GM19438 (cell line): ENCODE measurements around the gene SLC26A2.
"Not testable (repeated sequence)": the region's sequence is repeated elsewhere in the genome, so short reads cannot be mapped to it uniquely, and the experiment has no call there.

ENCODE experiments used
- ATAC-seq: cut with Tn5 transposase; IDR thresholded peaks from one replicate; pipeline ENCODE4 v1.9.1; 2021; ENCODE audit warnings: low read depth; ENCODE audit not compliant: unreplicated experiment

SLC26A2 gene

DNA sequence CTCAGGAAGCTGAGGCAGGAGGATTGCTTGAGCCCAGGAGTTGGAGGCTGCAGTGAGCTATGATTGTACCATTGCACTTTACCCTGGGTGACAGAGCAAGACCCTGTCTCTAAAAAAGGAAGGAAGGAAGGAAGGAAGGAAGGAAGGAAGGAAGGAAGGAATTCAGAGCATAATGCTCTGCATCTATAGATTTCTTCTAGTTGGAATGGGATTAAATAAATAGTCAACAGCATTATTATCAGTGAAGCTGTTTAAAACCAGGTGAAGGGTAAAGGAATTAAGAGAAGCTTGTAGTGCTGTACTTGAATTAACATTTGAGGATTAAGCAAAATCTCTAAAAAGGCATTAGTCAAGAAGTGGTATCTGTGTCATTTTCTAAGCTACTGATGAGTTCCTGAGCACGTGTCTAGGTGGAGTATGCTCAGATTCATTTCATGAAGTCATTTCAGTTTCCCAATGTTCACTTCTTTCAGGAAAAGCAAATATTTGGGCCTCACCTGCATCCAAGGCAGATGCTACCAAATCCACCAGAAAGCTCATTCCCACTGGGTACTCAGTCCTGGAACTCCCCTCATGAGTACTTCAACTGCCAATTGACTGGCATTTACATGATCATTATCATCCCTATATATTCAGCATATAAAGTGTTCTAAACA is 24.4 kb upstream of the SLC26A2 start:
- ATAC-seq: no peak

DNA sequence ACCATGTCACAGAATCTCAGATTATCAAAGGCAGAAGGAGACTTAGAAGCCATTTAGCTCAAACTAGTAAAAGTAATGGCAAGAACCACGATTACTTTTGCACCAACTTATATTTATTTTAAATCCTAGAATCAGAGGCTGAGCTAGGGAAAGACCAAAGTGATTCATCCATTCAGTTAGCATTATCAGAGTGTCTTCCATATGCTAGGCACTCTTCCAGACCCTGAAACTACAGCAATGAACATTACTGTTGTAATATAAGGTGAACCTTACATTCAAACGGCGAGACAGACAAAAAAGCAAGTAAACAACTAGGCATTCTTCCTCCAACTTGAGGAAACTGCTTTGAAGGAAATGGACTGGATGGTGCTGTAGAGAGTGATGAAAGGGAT is 23.9 kb upstream of the SLC26A2 start:
- ATAC-seq: no peak

DNA sequence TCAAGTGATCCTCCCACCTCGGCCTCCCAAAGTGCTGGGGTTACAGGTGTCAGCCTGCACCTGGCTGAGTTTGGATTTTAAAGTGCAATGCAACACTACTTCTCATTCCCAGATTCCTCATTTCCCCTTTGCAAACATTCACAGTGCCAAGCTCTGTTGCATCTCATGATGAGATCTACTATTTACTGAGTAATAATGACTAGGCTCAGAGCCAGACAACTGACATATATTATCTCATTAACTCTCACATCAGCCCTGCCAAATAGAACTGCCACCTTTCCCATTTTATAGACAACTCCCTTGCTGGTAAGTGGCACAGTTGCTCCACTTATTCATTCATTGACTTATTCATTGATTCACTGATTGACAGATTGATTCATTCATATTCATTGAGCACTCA is 22.9 kb upstream of the SLC26A2 start:
- ATAC-seq: no peak

DNA sequence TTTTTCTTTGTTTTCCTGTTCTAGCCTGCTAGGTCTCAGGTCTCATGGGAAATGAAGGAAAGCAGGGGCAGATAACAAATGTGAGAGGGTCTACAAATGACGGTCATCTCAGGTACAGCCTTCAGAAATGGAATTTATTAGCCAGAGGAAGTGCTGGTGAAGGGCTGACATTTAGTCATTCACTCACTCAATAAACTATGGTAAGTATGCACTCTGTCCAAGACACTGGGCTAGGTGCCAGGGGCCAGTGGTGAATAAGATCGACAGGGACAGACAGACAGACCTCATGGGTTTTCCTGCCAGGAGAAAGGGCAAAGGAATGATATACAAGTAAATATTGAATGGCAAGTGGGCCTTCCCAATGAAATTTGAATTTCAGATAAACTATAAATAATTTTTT is 22.3 kb upstream of the SLC26A2 start:
- no peak for ATAC-seq

DNA sequence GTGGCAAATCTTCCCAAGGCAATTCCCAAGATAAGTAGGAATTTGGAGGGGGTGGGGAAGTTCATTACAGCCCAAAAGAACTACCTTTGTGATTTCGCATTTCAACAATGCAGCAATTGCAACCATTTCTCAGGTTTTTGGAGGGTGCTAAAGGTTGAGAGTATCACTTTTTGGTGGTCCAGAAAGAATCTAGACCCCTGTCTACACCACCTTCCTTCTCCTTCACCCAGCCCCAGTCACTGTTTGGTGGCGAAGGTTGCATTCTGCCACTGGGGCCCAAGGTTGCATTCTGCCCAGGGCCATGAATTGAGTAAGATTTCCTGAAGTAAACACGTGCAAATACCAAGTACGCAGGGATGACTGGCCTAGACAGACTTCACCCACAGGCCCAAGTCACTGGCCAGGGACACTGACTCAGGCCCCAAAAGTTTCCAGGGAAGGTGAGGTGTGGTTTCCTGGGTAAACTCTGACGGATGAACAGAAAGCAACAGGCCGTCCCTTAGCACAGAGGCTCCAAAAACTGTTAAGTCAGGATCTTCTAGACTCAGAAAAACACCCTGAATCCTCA is 21.7 kb upstream of the SLC26A2 start:
- ATAC-seq: no peak

DNA sequence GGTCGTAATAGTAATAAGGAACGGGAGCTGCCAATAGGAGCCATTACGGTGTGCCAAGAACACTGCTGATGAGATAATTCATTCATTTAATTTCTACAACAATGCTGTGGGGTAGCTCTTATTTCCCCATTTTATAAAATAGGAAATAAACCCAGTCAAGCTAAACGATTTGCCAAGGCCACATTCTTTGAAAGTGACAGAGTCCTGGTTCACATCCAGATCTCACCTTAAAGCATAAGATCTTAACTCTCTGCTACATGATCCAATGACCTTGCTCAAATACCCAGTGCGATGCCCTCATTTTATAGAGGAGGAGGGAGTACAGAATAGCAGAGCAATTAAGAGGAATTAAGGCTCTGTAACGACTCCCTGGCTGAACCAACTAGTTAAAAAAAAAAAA is 21.0 kb upstream of the SLC26A2 start:
- no peak for ATAC-seq

DNA sequence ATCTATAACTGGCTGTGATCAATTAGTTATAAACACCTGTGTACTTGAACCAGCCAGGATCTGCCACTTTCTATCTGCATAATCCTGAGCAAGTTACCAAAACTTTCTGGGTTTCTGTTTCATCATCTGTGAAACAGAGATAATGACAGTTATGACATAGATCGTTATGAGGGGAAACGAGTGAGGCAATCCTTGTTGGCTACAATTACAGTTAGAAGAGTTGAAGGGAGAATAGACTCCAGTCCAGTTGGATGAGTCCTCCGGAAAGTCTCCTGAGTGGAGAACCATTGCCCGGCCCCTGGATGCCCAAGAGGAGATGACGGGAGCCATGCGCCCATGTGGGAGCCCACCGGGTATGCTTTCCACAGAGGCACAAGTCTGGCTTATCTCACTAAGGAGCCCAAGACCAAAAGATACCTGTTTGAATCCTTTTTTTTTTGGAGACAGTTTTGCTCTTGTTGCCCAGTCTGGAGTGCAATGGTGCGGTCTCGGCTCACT is 20.4 kb upstream of the SLC26A2 start:
- ATAC-seq: peak; percentile 70

DNA sequence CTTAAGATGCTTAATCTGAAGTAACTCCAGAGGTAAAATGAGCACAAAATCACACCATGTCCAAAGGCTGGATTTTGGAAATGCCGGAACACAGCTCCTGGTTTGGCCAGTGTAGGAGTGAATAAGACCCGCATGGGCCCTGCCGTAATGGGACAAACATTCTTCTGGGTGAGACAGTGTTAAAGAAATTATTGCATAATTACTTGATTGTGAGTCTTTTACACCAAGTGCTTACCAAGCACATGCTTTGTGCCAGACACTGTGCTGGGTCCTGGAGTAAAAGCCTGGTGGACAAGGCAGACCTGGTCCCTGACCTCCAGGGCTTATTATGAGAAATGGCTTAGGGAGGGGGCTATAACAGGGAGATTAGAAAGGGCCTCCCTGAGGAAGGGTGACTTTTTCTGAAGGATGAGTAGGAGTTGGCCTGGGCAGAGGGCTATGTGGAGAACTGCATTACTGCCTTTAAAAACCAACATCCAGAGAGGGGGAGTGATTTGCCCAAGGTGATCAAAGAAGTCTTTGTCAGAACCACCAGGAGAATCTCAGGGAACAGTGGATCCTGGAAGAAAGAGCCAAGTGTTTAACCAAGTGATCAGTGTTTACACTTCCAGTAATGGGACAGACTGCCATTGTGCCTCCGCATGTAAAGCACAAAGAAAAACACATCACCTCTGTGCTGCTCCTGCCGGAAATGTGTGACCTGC is 19.5 kb upstream of the SLC26A2 start:
- ATAC-seq: no peak

DNA sequence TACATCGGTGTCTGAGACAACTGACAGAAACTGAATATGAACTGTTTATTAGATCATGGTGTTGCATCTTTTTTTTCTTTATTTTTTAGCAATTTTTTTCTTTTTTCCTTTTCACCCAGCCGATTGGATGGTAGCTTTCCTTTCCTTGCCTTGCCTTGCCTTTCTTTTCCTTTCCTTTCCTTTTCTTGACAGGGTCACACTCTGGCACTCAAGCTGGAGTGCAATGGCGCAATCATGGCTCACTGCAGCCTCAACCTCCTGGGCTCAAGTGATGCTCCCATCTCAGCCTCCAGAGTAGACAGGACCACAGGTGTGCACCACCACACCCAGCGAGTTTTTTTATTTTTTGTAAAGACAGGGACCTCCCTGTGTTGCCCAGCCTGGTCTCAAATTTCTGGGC is 18.8 kb upstream of the SLC26A2 start:
- ATAC-seq: no peak

DNA sequence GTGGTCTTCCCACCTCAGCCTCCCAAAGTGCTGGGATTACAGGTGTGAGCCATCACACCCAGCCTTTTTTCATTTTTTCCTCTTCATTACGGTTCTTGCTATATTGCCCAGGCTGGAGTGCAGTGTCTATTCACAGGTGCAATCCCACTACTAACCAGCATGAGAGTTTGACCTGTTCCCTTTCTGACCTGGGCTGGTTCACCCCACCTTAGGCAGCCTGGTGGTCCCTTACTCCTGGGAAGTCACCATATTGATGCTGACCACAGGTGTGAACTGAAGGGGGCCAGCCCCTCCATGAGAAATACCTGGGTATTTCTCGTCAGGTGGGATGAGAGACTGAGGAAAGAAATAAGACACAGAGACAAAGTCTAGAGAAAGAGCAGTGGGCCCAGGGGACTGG is 18.4 kb upstream of the SLC26A2 start:
- ATAC-seq: no peak

DNA sequence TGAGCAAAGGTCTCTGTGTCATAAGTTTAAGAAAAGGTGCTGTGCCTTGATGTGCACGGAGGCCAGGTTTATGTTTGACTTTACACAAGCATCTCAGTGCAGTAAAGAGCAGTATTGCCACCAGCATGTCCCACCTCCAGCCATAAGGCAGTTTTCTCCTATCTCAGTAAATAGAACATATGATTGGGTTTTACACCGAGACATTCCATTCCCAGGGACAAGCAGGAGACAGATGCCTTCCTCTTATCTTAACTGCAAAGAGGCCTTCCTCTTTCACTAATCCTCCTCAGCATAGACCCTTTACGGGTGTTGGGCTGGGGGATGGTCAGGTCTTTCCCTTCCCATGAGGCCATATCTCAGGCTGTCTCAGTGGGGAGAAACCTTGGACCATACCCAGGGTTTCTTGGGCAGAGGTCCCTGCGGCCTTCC is 17.8 kb upstream of the SLC26A2 start:
- not testable (repeated sequence) for ATAC-seq

DNA sequence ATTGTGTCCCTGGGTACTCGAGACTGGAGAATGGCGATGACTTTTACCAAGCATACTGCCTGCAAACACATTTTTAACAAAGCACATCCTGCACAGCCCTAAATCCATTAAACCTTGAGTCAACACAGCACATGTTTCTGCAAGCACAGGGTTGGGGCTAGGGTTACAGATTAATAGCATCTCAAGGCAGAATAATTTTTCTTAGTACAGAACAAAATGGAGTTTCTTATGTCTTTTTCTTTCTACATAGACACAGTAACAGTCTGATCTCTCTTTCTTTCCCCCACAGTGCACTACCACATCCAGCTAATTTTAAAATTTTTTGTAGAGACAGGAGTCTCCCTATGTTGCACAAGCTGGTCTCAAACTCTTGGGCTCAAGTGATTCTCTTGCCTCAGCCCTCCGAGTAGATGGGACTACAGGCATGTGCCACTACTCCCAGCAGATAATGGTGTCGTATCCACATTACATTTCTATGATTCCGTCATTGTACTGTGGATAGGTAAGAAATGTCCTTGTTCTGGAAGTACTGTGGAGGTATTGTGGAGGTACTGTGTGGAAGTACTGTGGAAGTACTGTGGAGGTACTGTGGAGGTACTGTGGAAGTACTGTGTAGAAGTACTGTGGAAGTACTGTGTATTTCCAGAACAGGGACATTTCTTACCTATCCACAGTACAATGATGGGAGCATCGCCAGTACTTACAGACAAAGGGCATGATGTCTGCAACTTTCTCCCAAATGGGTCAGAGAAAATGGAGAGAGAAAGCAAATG is 17.2 kb upstream of the SLC26A2 start:
- not testable (repeated sequence) for ATAC-seq

DNA sequence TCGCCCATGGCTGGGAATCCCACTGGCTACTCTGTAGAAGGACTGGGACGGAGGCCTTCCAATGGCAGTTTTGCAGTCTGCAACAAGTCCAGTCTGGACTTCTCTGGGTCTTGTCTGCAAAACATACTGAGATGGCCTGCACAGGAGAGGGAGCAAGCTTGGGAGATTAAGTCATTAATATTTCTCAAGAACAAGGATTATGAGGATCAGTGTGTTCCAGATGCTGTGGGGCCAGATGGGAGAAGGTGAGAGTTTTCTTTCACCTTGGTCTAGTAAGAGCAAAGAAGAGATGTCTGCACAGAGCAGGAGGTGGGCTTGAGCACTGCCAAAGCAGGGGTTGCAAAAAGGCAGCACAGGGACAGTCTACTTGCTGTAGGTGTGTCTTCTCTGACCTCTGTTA is 15.9 kb upstream of the SLC26A2 start, which contains the start of gene PDE6A:
TSS of gene PDE6A (minus strand) at position 128 of the 400 bp plus-strand sequence. CDS start at position 8, 120 bp downstream.
- no peak for ATAC-seq

DNA sequence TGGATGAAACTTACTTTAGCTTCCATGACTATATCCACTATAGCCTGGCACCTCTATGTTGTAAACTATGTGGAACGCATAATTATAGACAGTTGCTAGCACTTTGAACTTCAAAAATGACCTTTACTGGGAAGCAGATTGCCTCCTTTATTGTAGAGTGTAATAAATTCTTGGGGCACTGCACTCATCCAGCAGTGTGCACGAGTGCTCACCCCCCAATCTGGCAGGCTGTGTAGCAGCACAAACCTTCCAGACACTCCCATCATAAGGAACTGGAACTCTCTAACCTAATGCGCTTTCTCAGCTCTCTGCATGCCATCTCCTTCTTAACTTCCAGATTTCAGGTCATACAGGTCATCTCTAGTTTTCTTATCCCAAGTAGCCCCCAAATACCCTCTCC is 14.4 kb upstream of the SLC26A2 start:
- no peak for ATAC-seq

DNA sequence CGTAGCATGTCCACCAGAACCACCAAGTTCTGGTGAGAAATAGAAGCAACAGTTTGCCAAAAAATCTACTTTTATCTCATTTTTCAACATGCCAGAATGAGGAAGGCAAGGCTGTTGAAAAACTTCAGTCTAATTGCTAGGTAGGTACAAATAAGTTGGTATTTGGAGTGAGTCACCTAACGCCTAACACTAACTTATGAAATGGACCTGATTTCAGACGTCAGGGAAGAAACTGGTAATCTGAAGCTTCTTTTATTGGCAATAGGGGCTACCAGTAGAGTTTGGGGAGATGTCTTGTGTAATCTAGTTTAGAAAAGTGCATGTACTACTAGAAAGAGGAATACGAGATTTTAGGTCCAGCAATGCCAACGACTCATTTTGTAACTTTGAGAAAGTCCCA is 11.6 kb upstream of the SLC26A2 start:
- ATAC-seq: no peak

DNA sequence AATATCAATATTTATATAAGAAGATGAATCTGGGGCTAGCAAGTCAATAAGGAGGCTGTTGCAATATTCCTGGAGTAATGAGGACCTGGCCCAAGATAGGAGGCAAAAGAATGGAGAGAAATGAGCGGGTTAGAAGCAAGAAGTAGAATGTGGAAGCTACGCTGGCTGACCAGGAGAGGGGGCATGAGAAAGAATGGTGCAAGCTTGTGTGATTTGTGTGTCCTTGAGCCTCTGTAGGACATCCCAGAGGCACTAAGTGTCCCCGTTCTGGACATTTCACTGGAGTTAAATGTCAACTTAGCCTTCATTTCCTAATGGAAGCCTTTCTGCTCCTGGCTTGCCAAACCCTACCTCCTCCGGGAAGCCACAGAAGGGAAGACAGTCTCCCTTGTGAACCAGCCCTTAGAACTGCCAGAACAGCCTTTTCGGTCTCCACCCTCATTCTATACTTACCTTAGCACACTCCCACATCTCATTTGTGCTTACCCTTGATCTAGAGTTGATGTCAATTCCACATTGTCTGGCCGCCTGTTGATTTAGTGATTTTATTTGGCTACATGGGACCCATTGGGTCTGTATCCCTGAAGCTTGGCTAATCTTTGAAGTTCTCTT is 9.3 kb upstream of the SLC26A2 start:
- no peak for ATAC-seq

DNA sequence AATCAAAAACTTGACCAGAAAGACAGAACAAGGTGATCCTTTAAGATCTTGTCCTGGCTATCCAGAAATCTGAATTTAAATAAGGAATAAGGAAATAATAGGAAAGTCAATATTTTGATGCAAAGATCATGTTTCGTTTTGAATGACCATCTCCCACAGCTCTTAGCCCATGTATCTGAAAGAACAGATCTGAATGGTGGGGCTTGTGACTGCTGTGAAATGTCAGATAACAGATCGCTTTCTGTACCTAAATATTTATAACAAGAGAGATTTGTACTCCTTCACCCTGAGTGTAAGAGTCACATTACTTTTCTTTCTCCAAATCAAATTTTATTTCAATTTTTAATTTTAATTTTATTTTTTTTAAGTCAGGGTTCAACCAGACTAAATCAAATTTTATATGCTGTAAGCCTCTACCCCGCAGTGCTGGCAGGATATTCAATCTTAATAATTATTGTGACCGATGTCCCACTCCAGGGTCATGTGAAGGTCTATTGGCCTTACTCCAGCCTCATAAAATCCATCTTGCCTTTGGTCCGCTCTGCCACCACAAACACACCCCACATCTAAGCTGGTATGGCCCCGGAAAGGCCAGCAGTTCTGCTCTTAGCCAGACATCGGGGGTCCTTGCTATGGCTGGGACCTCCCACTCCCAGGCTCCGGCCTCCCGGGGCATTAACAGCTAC is 7.0 kb upstream of the SLC26A2 start:
- ATAC-seq: no peak

DNA sequence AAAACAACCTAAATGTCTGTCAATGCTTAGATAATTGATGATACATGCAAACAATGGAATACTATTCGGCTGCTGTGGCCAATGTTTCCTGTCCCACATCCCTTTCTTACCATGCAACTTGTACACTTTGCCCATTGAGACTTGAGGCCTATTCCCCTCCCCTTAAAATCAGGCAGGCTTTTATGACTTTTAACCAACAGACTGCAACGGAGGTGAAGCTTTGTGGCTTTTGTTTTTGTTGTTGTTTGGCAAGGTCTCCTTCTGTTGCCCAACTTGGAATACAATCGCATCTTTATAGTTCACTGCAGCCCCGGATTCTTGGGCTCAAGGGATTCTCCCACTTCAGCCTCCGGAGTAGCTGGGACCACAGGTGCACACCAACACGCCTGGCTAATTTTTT is 5.8 kb upstream of the SLC26A2 start:
- no peak for ATAC-seq

DNA sequence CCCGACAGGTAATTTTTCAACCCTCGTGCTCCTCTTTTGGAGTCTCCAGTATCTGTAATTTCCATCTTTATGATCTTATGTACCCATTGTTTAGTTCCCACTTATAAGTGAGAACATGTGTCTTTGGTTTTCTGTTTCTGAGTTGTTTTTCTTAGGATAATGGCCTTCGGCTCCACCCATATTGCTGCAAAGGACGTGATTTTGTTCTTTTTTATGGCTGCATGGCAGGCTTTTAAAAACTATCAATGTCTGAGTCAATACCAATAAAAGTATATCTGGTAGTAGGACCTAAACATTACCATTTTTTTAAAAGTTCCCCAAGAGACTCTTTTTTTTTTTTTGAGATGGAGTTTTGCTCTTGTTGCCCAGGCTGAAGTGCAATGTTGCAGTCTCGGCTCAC is 3.9 kb upstream of the SLC26A2 start:
- no peak for ATAC-seq

DNA sequence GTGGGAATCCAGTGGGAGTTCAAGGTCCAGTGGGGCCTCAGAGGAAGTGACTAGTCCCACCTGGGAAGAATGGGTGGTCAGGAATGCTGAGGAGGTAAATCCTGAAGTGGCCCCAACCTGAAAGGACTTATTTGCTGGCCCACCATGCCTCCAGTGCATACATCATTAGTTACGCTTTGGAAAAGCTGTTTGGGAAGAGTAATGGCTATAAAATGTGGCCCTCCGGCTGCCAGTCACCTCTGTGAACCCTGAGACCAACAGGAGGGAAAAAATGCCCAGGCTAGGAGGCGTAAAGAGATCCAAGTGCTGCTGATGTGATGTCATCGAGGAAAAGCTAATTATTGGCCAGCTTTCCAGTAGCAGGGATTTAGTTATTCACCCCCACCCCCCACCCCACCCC is 2.7 kb upstream of the SLC26A2 start:
- ATAC-seq: no peak
